Choroid plexus epithelial cell (primary cell): ENCODE results near the gene TSPAN18.

Experiments
- DNase-seq: peaks from one replicate; pipeline ENCODE4 v3.0.0-alpha.2; 2010; ENCODE audit warnings: low read depth
- H3K4me3 ChIP-seq: 2 replicates; pipeline ENCODE4 v1.5.1; 2011; ENCODE audit warnings: low read depth, mild to moderate bottlenecking, control low read depth, low read length, moderate library complexity
- CTCF ChIP-seq: conservative IDR thresholded peaks from 2 replicates; pipeline ENCODE4 v1.5.1; 2011; ENCODE audit warnings: low read depth, mild to moderate bottlenecking, control low read depth, inconsistent platforms, low read length, moderate library complexity

The TSPAN18 gene

GRCh38 chr11:44842220-44842619 lies 115.5 kb downstream of the TSPAN18 start:
- DNase-seq, result peak; percentile 78
- no peak overlapping the region for H3K4me3 ChIP-seq
- no peak for TF ChIP-seq CTCF

DNA sequence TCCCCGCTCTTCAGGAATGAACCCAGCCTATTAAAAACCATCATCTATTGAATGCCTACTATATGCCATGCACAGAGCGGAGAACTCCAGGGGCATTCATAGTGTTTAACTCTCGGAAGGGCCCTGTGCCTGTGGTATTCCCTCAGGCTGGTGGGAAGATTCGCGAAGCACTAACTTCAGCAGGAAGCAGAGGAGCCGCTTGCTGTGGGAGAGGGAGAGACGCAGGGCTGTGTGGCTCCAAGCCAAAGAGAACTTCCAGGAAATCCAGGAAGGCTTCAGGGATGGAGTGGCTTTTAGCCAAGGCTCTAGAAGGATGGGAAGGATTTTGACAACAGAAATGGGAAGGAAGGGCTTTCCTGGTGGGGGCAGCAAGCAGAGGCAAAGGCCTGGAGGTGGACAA lies 120.1 kb downstream of the TSPAN18 start:
- no peak overlapping the region for H3K4me3 ChIP-seq
- no peak for TF ChIP-seq CTCF
- DNase-seq, result no peak

GRCh38 chr11:44847316-44847715 lies 120.6 kb downstream of the TSPAN18 start:
- DNase-seq, result no peak
- TF ChIP-seq CTCF, result no peak
- H3K4me3 ChIP-seq, result no peak overlapping the region

DNA sequence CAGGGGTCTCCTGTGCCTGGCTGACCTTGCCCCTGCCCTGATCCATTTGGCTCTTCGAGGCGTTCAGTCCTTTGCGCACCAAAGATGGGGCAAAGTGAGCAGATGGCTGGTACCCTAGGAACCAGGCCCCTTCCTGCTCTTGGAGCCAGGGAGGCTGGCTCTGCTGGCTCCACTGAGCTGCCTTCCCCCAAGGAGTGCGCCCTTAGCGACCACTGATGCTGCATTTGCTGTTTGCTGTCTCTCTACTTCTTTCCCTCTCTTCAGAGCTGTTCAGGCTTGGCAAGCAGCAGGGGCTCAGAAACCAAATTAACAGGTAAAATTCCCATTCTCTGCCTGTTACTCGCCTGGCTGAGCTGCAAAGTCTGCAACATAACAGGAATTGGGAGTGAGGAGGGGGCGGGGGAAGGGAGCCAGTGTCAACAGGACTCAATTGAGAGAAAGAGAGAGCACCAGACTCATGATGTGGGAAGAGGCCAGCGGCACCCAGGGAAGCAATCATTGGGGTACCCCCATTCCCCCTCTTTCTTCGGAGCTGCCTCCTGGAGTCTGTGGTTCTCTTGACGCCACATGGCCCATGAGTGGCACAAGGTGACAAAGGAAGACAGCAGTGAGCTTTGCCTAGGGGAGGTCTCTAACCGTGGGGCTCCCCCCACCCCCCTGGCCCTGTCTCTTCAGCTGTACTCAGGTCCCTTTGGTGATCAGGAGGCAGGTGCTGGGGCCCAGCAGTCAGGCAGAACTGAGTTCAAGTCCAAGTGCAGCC lies 121.6 kb downstream of the TSPAN18 start:
- no peak for TF ChIP-seq CTCF
- no peak for DNase-seq
- no peak overlapping the region for H3K4me3 ChIP-seq

- no peak for DNase-seq
- no peak for TF ChIP-seq CTCF
- no peak overlapping the region for H3K4me3 ChIP-seq
These were observed 122.2 kb downstream of the TSPAN18 start for GRCh38 chr11:44848963-44849350.

GRCh38 chr11:44849424-44849823 lies 122.7 kb downstream of the TSPAN18 start:
- no peak overlapping the region for H3K4me3 ChIP-seq
- no peak for TF ChIP-seq CTCF
- no peak for DNase-seq

DNA sequence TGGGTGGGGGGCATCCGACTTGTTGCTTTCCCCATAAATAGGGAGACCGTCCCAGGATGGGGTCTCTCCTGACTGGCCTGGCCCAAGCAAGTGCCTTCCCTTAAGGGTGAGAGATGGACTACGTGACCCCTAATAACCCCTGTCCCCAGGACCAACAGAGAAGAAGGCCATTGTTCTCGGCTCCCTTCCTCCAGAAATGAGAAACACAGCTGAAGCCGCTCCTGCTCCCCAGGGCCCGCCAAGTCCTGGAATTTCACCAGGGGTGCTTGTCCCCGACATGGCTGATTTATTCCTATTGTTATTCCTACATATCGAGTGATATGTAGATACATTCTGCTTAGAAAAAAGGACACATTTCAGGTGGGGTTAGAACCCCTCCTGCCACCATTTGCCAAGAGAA lies 123.2 kb downstream of the TSPAN18 start:
- H3K4me3 ChIP-seq, result no peak overlapping the region
- no peak for DNase-seq
- no peak for TF ChIP-seq CTCF
